ENCODE results near the gene ABI2.
"Not testable (repeated sequence)": the region's sequence is repeated elsewhere in the genome, so short reads cannot be mapped to it uniquely, and the experiment has no call there.

The ABI2 gene

GRCh38 chr2:203360833-203361430, 32.7 kb downstream of the ABI2 start:
- DNase-seq: no peak

- no peak for DNase-seq
These were observed 33.3 kb downstream of the ABI2 start for GRCh38 chr2:203361495-203361894.

- no peak for DNase-seq
These were observed 33.7 kb downstream of the ABI2 start for GRCh38 chr2:203361922-203362321.

GRCh38 chr2:203366639-203367466, 38.7 kb downstream of the ABI2 start:
- no peak for DNase-seq

DNA sequence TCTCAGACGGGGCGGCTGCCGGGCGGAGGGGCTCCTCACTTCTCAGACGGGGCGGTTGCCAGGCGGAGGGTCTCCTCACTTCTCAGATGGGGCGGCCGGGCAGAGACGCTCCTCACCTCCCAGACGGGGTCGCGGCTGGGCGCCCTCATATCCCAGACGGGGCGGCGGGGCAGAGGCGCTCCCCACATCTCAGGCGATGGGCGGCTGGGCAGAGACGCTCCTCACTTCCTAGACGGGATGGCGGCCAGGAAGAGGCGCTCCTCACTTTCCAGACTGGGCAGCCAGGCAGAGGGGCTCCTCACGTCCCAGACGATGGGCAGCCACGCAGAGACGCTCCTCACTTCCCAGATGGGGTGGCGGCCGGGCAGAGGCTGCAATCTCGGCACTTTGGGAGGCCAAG, 44.5 kb downstream of the ABI2 start:
- DNase-seq: not testable (repeated sequence)

- DNase-seq: no peak
These were observed 48.0 kb downstream of the ABI2 start for GRCh38 chr2:203376173-203376572.

DNA sequence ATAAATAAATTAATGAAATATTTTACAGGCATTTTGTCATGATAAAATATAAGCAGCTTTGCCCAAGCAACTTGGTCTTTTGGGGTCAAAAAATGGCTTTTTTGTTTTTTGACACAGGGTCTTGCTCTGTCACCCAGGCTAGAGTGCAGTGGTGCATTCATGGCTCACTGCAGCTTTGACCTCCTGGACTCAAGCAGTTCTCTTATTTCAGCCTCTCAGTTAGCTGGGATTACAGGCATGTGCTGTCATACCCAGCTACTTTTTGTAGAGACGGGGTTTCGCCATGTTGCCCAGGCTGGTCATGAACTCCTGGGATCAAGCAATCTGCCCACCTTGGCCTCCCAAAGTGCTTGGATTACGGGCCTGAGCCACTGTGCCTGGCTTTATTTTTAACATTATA, 51.0 kb downstream of the ABI2 start:
- DNase-seq: no peak

GRCh38 chr2:203383038-203383437, 54.8 kb downstream of the ABI2 start:
- DNase-seq: no peak

DNA sequence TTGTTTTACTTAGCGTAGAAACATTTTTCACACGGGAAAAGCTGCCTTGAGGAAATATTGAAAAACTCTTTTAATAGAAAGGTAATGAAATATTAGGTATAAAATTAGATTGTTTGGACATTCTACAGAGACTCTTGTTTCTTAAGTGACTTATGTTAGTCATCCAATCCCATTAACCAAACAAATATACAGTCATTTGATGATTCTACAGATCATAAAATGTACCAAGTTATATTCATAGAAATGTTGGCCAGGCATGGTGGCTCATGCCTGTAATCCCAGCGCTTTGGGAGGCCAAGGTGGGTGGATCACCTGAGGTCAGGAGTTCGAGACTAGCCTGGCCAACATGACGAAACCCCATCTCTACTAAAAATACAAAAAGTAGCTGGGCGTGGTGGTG, 60.0 kb downstream of the ABI2 start:
- not testable (repeated sequence) for DNase-seq

DNA sequence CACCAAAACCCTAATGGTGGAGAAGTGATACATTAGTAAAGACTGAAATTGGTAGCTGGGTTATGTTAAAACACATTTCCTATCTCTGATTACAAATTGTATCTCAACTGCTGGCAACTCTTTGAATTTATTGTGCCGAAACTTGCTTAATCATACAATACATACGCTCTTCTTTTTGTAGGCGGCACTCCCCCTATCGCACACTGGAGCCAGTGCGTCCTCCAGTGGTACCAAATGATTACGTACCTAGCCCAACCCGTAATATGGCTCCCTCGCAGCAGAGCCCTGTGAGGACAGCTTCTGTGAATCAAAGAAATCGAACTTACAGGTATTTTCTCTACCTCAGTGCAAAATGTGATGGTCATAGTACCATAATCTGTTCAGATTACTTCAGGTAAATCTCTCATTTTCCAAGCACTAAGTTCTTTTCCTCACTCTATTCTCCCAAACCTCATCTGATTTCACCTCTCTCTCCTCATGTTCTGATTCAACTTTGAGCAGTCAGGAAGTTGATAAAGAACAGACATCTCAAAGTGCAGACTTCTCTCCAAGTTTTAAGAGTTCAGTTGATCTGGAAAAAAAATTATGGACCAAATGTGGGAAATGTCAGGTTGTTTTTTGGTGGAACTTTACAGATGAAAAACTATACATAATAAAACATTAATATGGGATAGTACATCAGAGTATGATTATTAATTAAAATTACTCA, 66.5 kb downstream of the ABI2 start:
- no peak for DNase-seq

GRCh38 chr2:203395858-203396257, 67.7 kb downstream of the ABI2 start:
- DNase-seq: no peak

DNA sequence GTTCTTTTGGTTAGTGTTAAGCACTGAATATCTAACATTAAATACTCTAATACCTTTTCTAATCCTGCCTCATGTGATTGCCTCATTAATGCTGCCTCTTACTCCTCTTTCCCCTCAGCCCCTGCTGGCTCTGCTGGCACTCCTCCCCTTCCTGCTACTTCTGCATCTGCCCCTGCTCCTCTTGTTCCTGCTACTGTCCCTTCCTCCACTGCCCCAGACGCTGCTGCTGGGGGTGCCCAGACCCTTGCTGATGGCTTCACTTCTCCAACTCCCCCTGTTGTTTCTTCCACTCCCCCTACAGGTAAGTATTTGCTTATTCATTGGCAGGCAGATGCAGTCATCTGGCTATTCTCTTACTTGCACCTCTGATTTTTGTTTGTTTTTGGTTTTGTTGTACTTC, 68.5 kb downstream of the ABI2 start:
- no peak for DNase-seq

DNA sequence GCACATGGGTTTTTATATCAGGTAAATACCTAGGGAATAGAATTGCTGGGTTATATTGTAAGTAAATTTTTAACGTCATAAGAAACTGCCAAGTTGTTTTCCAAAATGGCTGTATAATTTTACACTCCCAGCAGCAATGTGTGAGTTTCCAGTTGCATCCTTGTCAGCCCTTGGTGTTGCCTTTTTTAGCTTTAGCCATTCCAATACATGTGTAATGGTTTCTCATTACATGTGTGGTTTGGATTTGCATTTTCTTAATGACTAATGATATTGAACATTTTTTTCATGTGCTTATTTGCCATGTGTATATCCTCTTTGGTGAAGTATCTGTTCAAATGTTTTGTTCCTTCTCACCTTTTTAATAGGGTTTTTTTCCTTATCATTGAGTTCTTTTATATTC, 70.8 kb downstream of the ABI2 start:
- DNase-seq: no peak

GRCh38 chr2:203400805-203401585, 72.8 kb downstream of the ABI2 start:
- DNase-seq: no peak

DNA sequence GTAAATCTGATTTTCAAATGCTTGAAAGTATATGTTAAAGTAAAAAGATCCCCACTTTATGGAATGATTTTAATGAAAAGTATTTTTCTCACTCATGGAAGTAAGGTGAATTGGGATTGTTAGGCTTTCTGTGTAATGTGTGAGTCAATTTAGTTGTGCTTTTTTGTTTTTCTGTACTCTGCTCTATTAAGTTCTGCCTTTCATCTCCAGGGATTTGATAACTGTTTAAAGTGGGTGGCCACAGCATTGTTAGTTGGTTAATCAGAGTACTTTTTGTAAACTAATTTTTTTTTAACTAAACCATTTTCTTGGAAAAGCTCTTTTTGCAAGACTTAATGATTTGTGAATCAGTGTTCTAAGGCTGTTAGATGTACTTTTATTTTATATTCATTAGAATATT, 76.8 kb downstream of the ABI2 start:
- DNase-seq: no peak

DNA sequence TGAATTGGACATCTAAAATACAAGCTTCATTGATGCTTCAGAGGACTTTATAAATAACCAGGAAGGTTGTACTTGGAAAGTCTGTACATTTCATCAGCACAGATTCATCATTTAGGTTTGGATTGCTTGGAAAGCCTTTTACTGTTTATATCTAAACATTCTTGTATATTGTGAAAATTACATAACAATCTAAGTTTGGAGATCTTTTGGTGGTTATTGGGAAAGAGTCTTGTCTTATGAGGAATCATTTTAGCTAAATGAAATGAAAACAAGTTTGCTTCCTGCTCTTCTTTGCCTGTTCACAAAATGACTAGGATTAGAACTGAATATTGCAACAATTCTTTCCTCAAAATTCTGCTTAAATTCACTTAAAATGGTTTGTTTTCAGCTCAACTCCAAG, 79.3 kb downstream of the ABI2 start:
- no peak for DNase-seq

DNA sequence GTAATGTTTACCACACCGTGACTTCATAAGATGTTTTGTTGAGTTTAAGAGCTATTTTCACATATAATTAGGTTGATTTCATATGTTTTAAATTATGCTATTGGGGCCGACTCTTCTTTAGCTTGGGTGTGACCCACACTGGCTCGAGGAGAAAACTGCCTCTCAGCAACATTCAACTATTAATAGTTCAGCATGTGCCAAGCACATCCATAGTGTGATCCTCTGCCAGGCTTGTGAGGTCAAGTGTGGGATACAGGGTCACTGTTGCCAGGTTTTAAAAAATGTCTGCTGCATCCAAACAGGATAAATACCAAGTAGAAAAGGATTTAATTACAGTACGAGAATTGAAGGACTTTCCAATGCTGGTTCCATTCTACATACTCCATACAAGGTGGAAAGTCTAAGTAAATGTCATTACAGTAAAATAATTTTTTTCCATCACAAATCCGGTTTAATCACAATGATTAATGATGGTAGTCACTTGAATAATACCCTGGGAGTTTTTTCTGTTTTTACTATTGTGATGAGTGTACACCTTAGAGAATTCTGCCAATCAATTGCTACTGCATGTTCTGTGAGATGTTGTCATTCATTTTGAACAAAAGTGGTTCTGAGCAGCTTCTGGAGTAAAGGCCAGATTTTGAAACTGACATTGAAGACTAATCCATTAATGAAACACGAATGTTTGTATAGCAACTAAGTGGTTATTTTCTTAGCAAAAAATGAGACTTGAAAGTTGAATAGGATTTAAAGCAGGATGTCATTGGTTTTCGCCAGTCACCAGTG, 84.5 kb downstream of the ABI2 start:
- no peak for DNase-seq

DNA sequence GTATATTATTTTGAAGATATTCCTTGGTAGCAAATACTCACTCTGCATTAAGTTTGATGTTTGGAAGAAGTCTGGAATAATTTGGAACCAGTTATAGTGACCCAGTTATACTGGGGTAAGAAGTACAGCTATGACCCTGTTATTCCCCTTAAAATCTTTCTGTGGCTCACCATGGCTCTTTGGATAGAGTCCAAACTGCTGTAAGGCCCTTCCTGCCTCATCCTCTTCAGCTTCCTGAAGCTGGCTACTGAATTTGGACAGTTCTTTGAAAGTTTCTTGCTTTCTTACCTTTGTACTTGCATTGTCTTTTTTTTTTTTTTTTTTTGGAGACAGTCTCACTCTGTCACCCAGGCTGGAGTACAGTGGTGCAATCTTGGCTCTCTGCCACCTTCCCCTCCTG, 85.6 kb downstream of the ABI2 start:
- DNase-seq: no peak

GRCh38 chr2:203418271-203418670, 90.1 kb downstream of the ABI2 start:
- no peak for DNase-seq

GRCh38 chr2:203427061-203427460, 98.9 kb downstream of the ABI2 start:
- no peak for DNase-seq

DNA sequence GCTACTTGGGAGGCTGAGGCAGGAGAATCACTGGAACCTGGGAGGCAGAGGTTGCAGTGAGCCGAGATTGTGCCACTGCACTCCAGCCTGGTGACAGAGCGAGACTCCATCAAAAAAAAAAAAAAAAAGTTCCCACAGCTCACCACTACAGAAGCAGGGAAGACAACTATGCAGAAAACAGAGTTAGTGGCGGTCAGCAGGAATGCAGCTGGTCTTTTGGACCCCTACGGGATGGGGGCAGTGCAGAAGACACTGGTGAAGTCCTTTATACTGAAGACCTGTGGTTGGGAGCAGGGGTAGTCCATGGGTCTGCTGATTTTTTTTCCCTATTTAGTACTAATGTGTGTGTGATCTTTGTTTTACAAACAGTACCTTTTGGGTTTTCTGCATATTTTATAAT, 101.4 kb downstream of the ABI2 start:
- not testable (repeated sequence) for DNase-seq

DNA sequence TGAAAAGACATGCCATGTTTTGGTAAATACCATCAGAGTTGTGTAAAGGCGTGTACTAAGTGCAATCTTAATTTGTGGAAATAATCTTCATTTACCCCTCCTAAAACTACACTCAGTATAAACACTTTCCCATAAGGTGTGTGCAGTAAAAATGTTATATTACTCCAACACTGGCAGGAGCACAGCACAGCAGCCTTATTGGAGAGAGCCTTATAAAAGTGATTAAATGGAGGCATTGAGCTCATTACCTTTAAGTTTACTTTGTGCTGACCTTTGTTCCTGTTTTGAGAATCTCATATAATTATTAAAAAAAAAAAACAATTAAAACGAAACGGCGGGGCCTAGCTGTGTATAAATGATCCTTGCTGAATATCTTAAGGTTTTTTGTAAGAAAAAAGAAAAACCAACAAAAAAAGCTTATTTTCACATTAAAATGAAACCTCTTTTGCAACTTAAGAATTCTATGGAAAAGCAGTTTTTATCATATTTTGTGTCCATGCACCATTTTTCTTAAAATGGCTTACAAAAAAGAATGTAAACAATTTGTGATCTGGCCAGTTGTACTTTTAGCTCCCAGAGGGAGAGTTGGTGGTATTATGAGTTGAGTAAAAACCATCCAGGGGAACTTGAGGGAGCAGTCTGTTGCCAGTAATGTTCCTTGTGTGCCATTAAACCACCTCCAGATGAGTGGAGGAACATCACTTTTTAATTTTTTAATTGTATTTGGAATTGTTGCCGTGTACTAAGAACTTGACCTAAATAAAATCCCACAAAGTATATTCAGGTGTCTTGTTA, 103.4 kb downstream of the ABI2 start:
- DNase-seq: no peak

Measured in NCI-H2171 treated with DMSO at 0.1 percent for 48 hours (cell line).